Fibroblast of skin of right quadriceps (primary cell): Measurements from ENCODE around the gene PDE6A.
"Not testable (repeated sequence)": the region's sequence is repeated elsewhere in the genome, so short reads cannot be mapped to it uniquely, and the experiment has no call there.

Source experiments
- DNase-seq: peaks from one replicate; pipeline ENCODE4 v3.0.0-alpha.2; 2013

PDE6A gene

GRCh38 chr5:149892594-149892993 is 52.0 kb downstream of the PDE6A start:
- no peak for DNase-seq

GRCh38 chr5:149888280-149888679 is 56.3 kb downstream of the PDE6A start:
- no peak for DNase-seq

- peak; percentile 87 for DNase-seq
Observed at GRCh38 chr5:149887622-149888183, 56.9 kb downstream of the PDE6A start.

- DNase-seq: peak; percentile 56
Observed at GRCh38 chr5:149886692-149887470, 57.7 kb downstream of the PDE6A start.

- DNase-seq: peak; percentile 4
Observed at GRCh38 chr5:149886060-149886459, 58.5 kb downstream of the PDE6A start.

- no peak for DNase-seq
Observed at GRCh38 chr5:149885513-149885912, 59.1 kb downstream of the PDE6A start.

GRCh38 chr5:149883550-149883949 is 61.0 kb downstream of the PDE6A start:
- DNase-seq: no peak

GRCh38 chr5:149882633-149883032 is 62.0 kb downstream of the PDE6A start:
- not testable (repeated sequence) for DNase-seq

- no peak for DNase-seq
Observed at GRCh38 chr5:149881874-149882273, 62.7 kb downstream of the PDE6A start.

- DNase-seq: no peak
Observed at GRCh38 chr5:149881069-149881622, 63.4 kb downstream of the PDE6A start.

GRCh38 chr5:149879593-149879992 is 65.0 kb downstream of the PDE6A start:
- DNase-seq: not testable (repeated sequence)

- DNase-seq: no peak
Observed at GRCh38 chr5:149878371-149878770, 66.2 kb downstream of the PDE6A start.

- no peak for DNase-seq
Observed at GRCh38 chr5:149873896-149874295, 70.7 kb downstream of the PDE6A start.

GRCh38 chr5:149872351-149873040 is 72.1 kb downstream of the PDE6A start:
- no peak for DNase-seq

GRCh38 chr5:149871471-149871870 is 73.1 kb downstream of the PDE6A start:
- no peak for DNase-seq

- DNase-seq: no peak
Observed at GRCh38 chr5:149870697-149871096, 73.9 kb downstream of the PDE6A start.

GRCh38 chr5:149870232-149870631 is 74.4 kb downstream of the PDE6A start:
- DNase-seq: no peak

- DNase-seq: no peak
Observed at GRCh38 chr5:149869411-149869821, 75.2 kb downstream of the PDE6A start.

GRCh38 chr5:149865746-149866145 is 78.8 kb downstream of the PDE6A start:
- DNase-seq: no peak

GRCh38 chr5:149863830-149864229 is 80.8 kb downstream of the PDE6A start:
- DNase-seq: no peak

- no peak for DNase-seq
Observed at GRCh38 chr5:149863176-149863575, 81.4 kb downstream of the PDE6A start.

GRCh38 chr5:149860801-149861322 is 83.7 kb downstream of the PDE6A start:
- DNase-seq: peak; percentile 18

GRCh38 chr5:149859746-149860145 is 84.8 kb downstream of the PDE6A start:
- no peak for DNase-seq
